OCI-LY1 (cell line): Measurements from ENCODE around the gene TTLL10.

ENCODE experiments used
- EZH2 ChIP-seq: fragments of 200-600 bp; sonication (generic), shearing (Covaris generic); IDR thresholded peaks from 2 replicates; pipeline ENCODE4 v1.8.0; 2017; ENCODE audit warnings: borderline replicate concordance, mixed run types, mild to moderate bottlenecking, antibody characterized with exemption, low read length, moderate library complexity, mixed read lengths
- TF ChIP-seq, protein P1 (sequence below): fragments of 200-600 bp; sonication (generic), shearing (Covaris generic); IDR thresholded peaks from 2 replicates; pipeline ENCODE4 v1.5.1; 2017; ENCODE audit warnings: mild to moderate bottlenecking, antibody characterized with exemption, low read length, moderate library complexity, mixed read lengths

DNA sequence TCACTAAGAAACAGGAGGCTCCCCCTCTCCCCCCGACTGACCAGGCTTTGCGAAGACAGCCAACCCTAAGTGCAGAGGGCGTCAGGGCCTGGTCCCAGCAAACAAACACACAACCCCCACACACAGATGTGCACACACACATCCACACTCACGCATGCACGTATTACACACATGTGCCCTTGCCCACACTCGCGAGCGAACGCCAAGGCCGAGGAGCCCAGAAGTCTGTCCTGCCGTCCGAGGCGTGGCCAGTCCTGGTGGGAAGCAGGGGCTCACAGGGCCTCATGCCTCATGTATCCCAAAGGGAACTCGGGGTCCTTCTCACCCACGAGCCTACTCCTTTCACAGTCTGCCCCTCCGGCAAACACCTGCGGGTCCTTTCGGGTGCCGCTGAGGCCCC, 56.1 kb downstream of the TTLL10 start:
- TF ChIP-seq, protein P1, sequence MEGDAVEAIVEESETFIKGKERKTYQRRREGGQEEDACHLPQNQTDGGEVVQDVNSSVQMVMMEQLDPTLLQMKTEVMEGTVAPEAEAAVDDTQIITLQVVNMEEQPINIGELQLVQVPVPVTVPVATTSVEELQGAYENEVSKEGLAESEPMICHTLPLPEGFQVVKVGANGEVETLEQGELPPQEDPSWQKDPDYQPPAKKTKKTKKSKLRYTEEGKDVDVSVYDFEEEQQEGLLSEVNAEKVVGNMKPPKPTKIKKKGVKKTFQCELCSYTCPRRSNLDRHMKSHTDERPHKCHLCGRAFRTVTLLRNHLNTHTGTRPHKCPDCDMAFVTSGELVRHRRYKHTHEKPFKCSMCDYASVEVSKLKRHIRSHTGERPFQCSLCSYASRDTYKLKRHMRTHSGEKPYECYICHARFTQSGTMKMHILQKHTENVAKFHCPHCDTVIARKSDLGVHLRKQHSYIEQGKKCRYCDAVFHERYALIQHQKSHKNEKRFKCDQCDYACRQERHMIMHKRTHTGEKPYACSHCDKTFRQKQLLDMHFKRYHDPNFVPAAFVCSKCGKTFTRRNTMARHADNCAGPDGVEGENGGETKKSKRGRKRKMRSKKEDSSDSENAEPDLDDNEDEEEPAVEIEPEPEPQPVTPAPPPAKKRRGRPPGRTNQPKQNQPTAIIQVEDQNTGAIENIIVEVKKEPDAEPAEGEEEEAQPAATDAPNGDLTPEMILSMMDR: no peak
- TF ChIP-seq EZH2: no peak
